ENCODE results near the gene KLHL6. TPM values are rescaled to one million over a fixed set of nuclear protein-coding genes. Genes with fewer than 3 reads are reported as not detected.
"Not testable (repeated sequence)": the region's sequence is repeated elsewhere in the genome, so short reads cannot be mapped to it uniquely, and the experiment has no call there.

Gene KLHL6
- total RNA-seq, 1 experiment from 2014 or later = 41.1 TPM

DNA sequence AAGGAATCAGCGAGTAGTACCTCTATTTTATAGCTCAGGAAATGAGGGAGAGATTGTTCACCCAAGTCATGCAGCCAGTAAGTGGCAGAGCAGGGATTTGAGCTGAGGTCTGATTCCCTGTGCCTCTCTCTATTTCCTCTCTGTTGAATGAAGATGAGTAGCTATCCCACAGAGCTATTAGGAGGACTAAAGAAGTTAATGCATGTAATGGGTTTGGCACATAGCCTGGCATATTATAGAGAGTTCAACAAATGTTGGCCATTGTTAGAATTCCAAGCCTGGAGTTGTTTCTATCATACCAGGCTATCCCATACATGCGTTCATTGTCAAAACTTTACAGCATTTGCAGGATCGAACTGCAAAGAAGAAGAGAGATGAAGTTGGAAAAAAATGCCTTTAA is 21.8 kb upstream of the KLHL6 start:
- Histone ChIP-seq H3K79me2 (ENCODE audit: low read length) (no peaks in the 10 kb centered on the region), H3K9ac (ENCODE audit: low read length) (peak overlapping the region; percentile 43; the same call in 1 of the 2 replicates), H3K27ac (ENCODE audit: low read length) (no peak overlapping the region), H3K4me2 (ENCODE audit: low read depth, low read length, poor library complexity, severe bottlenecking) (peak overlapping the region; percentile 75), H4K20me1 (ENCODE audit: insufficient read depth, low read depth, low read length) (no peaks in the 10 kb centered on the region), H3K4me3 (ENCODE audit: low read length) (peak overlapping the region; percentile 51; the same call in 1 of the 2 replicates), H3K9me2 (replicated peaks; ENCODE audit: insufficient read depth, low read length) (no peaks in the 10 kb centered on the region), H2AFZ (ENCODE audit: low read length) (peak overlapping the region; percentile 46; the same call in 1 of the 2 replicates), H3K36me3 (ENCODE audit: insufficient read depth, low read length) (no peaks in the 10 kb centered on the region), H3K27me3 (ENCODE audit: low read length) (peaks cover 4% of the 10 kb centered on the region; the same call in 1 of the 2 replicates), H3K9me3 (ENCODE audit: low read length) (no peaks in the 10 kb centered on the region), H3K4me1 (ENCODE audit: low read length) (peaks cover 67% of the 10 kb centered on the region)
- no peak for DNase-seq

- DNase-seq = peak; percentile 80
- Histone ChIP-seq H3K27me3 (ENCODE audit: low read length) (peaks cover 4% of the 10 kb centered on the region; the same call in 1 of the 2 replicates), H3K9me2 (replicated peaks; ENCODE audit: insufficient read depth, low read length) (no peaks in the 10 kb centered on the region), H4K20me1 (ENCODE audit: insufficient read depth, low read depth, low read length) (no peaks in the 10 kb centered on the region), H3K27ac (ENCODE audit: low read length) (no peak overlapping the region), H3K4me2 (ENCODE audit: low read depth, low read length, poor library complexity, severe bottlenecking) (peak overlapping the region; percentile 75), H3K79me2 (ENCODE audit: low read length) (no peaks in the 10 kb centered on the region), H3K4me1 (ENCODE audit: low read length) (peaks cover 69% of the 10 kb centered on the region), H2AFZ (ENCODE audit: low read length) (no peak overlapping the region), H3K4me3 (ENCODE audit: low read length) (peak overlapping the region; percentile 20; the same call in 1 of the 2 replicates), H3K36me3 (ENCODE audit: insufficient read depth, low read length) (no peaks in the 10 kb centered on the region), H3K9ac (ENCODE audit: low read length) (peak overlapping the region; percentile 14; the same call in 1 of the 2 replicates), H3K9me3 (ENCODE audit: low read length) (no peaks in the 10 kb centered on the region)
Observed at GRCh38 chr3:183576487-183577107, 21.1 kb upstream of the KLHL6 start.

- Histone ChIP-seq H4K20me1 (ENCODE audit: insufficient read depth, low read depth, low read length) (no peaks in the 10 kb centered on the region), H3K27me3 (ENCODE audit: low read length) (no peaks in the 10 kb centered on the region), H3K79me2 (ENCODE audit: low read length) (no peaks in the 10 kb centered on the region), H3K9me3 (ENCODE audit: low read length) (no peaks in the 10 kb centered on the region), H3K4me2 (ENCODE audit: low read depth, low read length, poor library complexity, severe bottlenecking) (peak overlapping the region; percentile 42), H3K4me3 (ENCODE audit: low read length) (0 out of 2 replicates have a peak overlapping the region, but pooled peaks have one; percentile 1), H3K27ac (ENCODE audit: low read length) (no peak overlapping the region), H3K9me2 (replicated peaks; ENCODE audit: insufficient read depth, low read length) (no peaks in the 10 kb centered on the region), H3K4me1 (ENCODE audit: low read length) (peaks cover 57% of the 10 kb centered on the region), H3K9ac (ENCODE audit: low read length) (no peak overlapping the region), H2AFZ (ENCODE audit: low read length) (peak overlapping the region; percentile 41; the same call in 1 of the 2 replicates), H3K36me3 (ENCODE audit: insufficient read depth, low read length) (no peaks in the 10 kb centered on the region)
- peak; percentile 65 for DNase-seq
Observed at GRCh38 chr3:183572935-183573334, 17.4 kb upstream of the KLHL6 start.

DNA sequence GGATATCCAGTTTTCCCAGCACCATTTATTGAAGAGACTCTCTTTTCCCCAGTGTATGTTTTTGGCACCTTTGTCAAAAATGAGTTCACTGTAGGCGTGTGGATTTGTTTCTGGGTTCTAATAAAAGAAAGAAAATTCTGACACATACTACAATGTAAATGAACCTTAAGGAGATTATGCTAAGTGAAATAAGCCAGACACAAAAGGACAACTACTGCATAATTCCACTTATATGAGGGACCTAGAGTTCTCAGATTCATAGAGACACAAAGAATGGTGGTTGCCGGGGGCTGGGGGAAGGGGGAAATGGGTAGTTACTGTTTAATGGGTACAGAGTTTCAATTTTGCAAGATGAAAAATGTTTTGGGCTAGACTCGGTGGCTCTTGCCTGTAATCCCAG is 14.7 kb upstream of the KLHL6 start:
- not testable (repeated sequence) for H3K4me3 ChIP-seq (ENCODE audit: low read length); H3K9me3 ChIP-seq (ENCODE audit: low read length); H3K27ac ChIP-seq (ENCODE audit: low read length); H4K20me1 ChIP-seq (ENCODE audit: insufficient read depth, low read depth, low read length); H3K79me2 ChIP-seq (ENCODE audit: low read length); H3K27me3 ChIP-seq (ENCODE audit: low read length); H3K9ac ChIP-seq (ENCODE audit: low read length); H3K36me3 ChIP-seq (ENCODE audit: insufficient read depth, low read length); DNase-seq; H3K9me2 ChIP-seq (replicated peaks; ENCODE audit: insufficient read depth, low read length)
- H3K4me2 ChIP-seq (ENCODE audit: low read depth, low read length, poor library complexity, severe bottlenecking) = peak overlapping the region; percentile 7
- 0 out of 2 replicates have a peak overlapping the region, but pooled peaks have one; percentile 3 for H2AFZ ChIP-seq (ENCODE audit: low read length)
- H3K4me1 ChIP-seq (ENCODE audit: low read length) = peaks cover 34% of the 10 kb centered on the region

- H3K9ac ChIP-seq (ENCODE audit: low read length) = no peak overlapping the region
- H3K27me3 ChIP-seq (ENCODE audit: low read length) = no peaks in the 10 kb centered on the region
- H3K27ac ChIP-seq (ENCODE audit: low read length) = no peak overlapping the region
- H3K36me3 ChIP-seq (ENCODE audit: insufficient read depth, low read length) = no peaks in the 10 kb centered on the region
- H3K9me2 ChIP-seq (replicated peaks; ENCODE audit: insufficient read depth, low read length) = no peaks in the 10 kb centered on the region
- no peaks in the 10 kb centered on the region for H3K9me3 ChIP-seq (ENCODE audit: low read length)
- no peak for DNase-seq
- H3K4me2 ChIP-seq (ENCODE audit: low read depth, low read length, poor library complexity, severe bottlenecking) = no peak overlapping the region
- no peak overlapping the region for H3K4me3 ChIP-seq (ENCODE audit: low read length)
- no peak overlapping the region for H2AFZ ChIP-seq (ENCODE audit: low read length)
- H4K20me1 ChIP-seq (ENCODE audit: insufficient read depth, low read depth, low read length) = no peaks in the 10 kb centered on the region
- peaks cover 17% of the 10 kb centered on the region for H3K4me1 ChIP-seq (ENCODE audit: low read length)
- no peaks in the 10 kb centered on the region for H3K79me2 ChIP-seq (ENCODE audit: low read length)
Observed at GRCh38 chr3:183566880-183567279, 11.4 kb upstream of the KLHL6 start.

DNA sequence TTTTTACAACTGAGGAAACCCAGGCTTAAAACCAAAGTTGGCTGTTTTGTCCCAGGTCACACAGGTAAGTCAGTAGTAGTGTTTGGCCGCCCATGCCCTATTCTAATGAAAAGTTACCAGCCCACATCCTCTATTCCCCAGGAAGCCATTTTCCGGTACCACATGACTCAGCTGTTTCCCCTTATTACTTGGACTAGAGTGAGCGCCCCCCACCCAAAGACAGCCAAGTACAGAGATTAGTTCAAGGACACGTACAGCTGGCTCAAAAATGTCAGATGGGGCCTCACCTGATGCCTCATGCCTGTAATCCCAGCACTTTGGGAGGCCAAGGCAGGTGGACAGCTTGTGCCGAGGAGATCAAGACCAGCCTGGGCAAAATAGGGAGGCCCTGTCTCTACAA is 8.5 kb upstream of the KLHL6 start:
- Histone ChIP-seq H3K79me2 (ENCODE audit: low read length) (no peaks in the 10 kb centered on the region), H3K4me2 (ENCODE audit: low read depth, low read length, poor library complexity, severe bottlenecking) (no peak overlapping the region), H3K36me3 (ENCODE audit: insufficient read depth, low read length) (no peaks in the 10 kb centered on the region), H3K27me3 (ENCODE audit: low read length) (no peaks in the 10 kb centered on the region), H3K4me3 (ENCODE audit: low read length) (no peak overlapping the region), H3K4me1 (ENCODE audit: low read length) (0 out of 2 replicates have a peak, but pooled peaks cover 2% of the 10 kb centered on the region), H3K9me2 (replicated peaks; ENCODE audit: insufficient read depth, low read length) (no peaks in the 10 kb centered on the region), H3K27ac (ENCODE audit: low read length) (no peak overlapping the region), H2AFZ (ENCODE audit: low read length) (no peak overlapping the region), H3K9ac (ENCODE audit: low read length) (no peak overlapping the region), H4K20me1 (ENCODE audit: insufficient read depth, low read depth, low read length) (no peaks in the 10 kb centered on the region), H3K9me3 (ENCODE audit: low read length) (no peaks in the 10 kb centered on the region)
- no peak for DNase-seq

DNA sequence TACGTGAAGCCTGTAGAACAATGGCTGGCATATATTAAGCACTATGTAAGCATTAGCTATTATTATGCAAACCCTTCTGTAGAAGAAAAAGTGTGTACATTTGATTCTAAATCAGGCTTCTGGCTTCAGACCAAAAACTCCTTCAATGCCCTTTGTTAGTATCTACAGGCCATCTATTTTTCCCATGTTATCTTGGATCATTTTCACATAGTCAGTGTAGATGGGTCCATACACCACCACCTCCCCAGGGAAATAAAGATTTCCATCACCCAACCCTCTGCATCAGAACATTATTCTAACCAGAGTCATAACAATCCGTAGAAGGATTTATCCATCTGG is 8.0 kb upstream of the KLHL6 start:
- H3K79me2 ChIP-seq (ENCODE audit: low read length) = no peaks in the 10 kb centered on the region
- DNase-seq = no peak
- H3K9me2 ChIP-seq (replicated peaks; ENCODE audit: insufficient read depth, low read length) = no peaks in the 10 kb centered on the region
- no peaks in the 10 kb centered on the region for H3K9me3 ChIP-seq (ENCODE audit: low read length)
- no peaks in the 10 kb centered on the region for H4K20me1 ChIP-seq (ENCODE audit: insufficient read depth, low read depth, low read length)
- no peaks in the 10 kb centered on the region for H3K36me3 ChIP-seq (ENCODE audit: insufficient read depth, low read length)
- H3K4me1 ChIP-seq (ENCODE audit: low read length) = 0 out of 2 replicates have a peak, but pooled peaks cover 2% of the 10 kb centered on the region
- H3K4me2 ChIP-seq (ENCODE audit: low read depth, low read length, poor library complexity, severe bottlenecking) = no peak overlapping the region
- no peak overlapping the region for H3K9ac ChIP-seq (ENCODE audit: low read length)
- no peak overlapping the region for H3K4me3 ChIP-seq (ENCODE audit: low read length)
- H3K27me3 ChIP-seq (ENCODE audit: low read length) = no peaks in the 10 kb centered on the region
- H3K27ac ChIP-seq (ENCODE audit: low read length) = no peak overlapping the region
- H2AFZ ChIP-seq (ENCODE audit: low read length) = no peak overlapping the region

GRCh38 chr3:183560607-183561006 is 5.1 kb upstream of the KLHL6 start:
- Histone ChIP-seq H3K4me2 (ENCODE audit: low read depth, low read length, poor library complexity, severe bottlenecking) (no peak overlapping the region), H3K4me1 (ENCODE audit: low read length) (peaks cover 11% of the 10 kb centered on the region), H3K27ac (ENCODE audit: low read length) (no peak overlapping the region), H3K9ac (ENCODE audit: low read length) (no peak overlapping the region), H4K20me1 (ENCODE audit: insufficient read depth, low read depth, low read length) (no peaks in the 10 kb centered on the region), H3K79me2 (ENCODE audit: low read length) (no peaks in the 10 kb centered on the region), H3K9me3 (ENCODE audit: low read length) (no peaks in the 10 kb centered on the region), H2AFZ (ENCODE audit: low read length) (no peak overlapping the region), H3K27me3 (ENCODE audit: low read length) (no peaks in the 10 kb centered on the region), H3K36me3 (ENCODE audit: insufficient read depth, low read length) (no peaks in the 10 kb centered on the region), H3K4me3 (ENCODE audit: low read length) (no peak overlapping the region), H3K9me2 (replicated peaks; ENCODE audit: insufficient read depth, low read length) (no peaks in the 10 kb centered on the region)
- DNase-seq = peak; percentile 84

Measured in Karpas-422 (cell line).